Skeletal muscle tissue (tissue), 4 donors: Measurements from ENCODE around the gene PDE4D. TPM values are rescaled to one million over a fixed set of nuclear protein-coding genes. Genes with fewer than 3 reads are reported as not detected.

ENCODE experiments used
- H3K27ac ChIP-seq: one replicate; pipeline ENCODE4 v1.7.0; 2013; ENCODE audit warnings: mild to moderate bottlenecking, low read depth, low read length, inconsistent platforms
- H3K27me3 ChIP-seq, 3 donors: one replicate each; pipeline ENCODE4 v1.7.0; 2013; ENCODE audit warnings: low read length in 3 of 3; ENCODE audit not compliant: control insufficient read depth in 3 of 3, insufficient read depth in 3 of 3
- H3K36me3 ChIP-seq, 3 donors: one replicate each; pipeline ENCODE4 v1.7.0; 2013; ENCODE audit warnings: low read length in 3 of 3; ENCODE audit not compliant: control insufficient read depth in 3 of 3, insufficient read depth in 3 of 3
- H3K4me1 ChIP-seq, 3 donors: one replicate each; pipeline ENCODE4 v1.7.0; 2013; ENCODE audit warnings: low read length in 3 of 3, mild to moderate bottlenecking in 3 of 3; ENCODE audit not compliant: control insufficient read depth in 3 of 3, insufficient read depth in 3 of 3
- H3K4me3 ChIP-seq, 3 donors: one replicate each; pipeline ENCODE4 v1.7.0; 2013; ENCODE audit warnings: low read length in 3 of 3
- H3K9ac ChIP-seq, 3 donors: one replicate each; pipeline ENCODE4 v1.7.0; 2013; ENCODE audit warnings: low read length in 3 of 3, mild to moderate bottlenecking in 3 of 3, moderate library complexity in 2 of 3, low read depth in 1 of 3
- H3K9me3 ChIP-seq, 3 donors: one replicate each; pipeline ENCODE4 v1.7.0; 2013; ENCODE audit warnings: low read length in 3 of 3; ENCODE audit not compliant: control insufficient read depth in 3 of 3
- total RNA-seq: library from RNA; depleted of rRNA; stranded (reverse); fragments of >200 nt; gene quantifications from one replicate; pipeline ENCODE4 v1.2.3, GENCODE V29; 2014
- donor health status: Osteomylitis.

PDE4D gene
- total RNA-seq, 1 donor from 2014 or later: 59.0 TPM

GRCh38 chr5:59027145-59027907, 866.2 kb downstream of the PDE4D start:
- Histone ChIP-seq H3K36me3 (peaks cover 0 to 5% (median 4%) of the 10 kb centered on the region in 3 donors), H3K27ac (no peak overlapping the region)

GRCh38 chr5:59025734-59026133, 867.8 kb downstream of the PDE4D start:
- Histone ChIP-seq H3K36me3 (peaks cover 0 to 2% (median under 1%) of the 10 kb centered on the region in 3 donors), H3K4me3 (no peak overlapping the region), H3K9me3 (no peaks in the 10 kb centered on the region), H3K27me3 (no peaks in the 10 kb centered on the region), H3K9ac (no peak overlapping the region), H3K27ac (no peak overlapping the region), H3K4me1 (peaks cover 6 to 19% (median 14%) of the 10 kb centered on the region in 3 donors)

More at GRCh38 chr5:59027145-59027907, 866.2 kb downstream of the PDE4D start:
- H3K27me3 ChIP-seq: no peaks in the 10 kb centered on the region
- no peak overlapping the region for H3K9ac ChIP-seq
- H3K9me3 ChIP-seq: no peaks in the 10 kb centered on the region
- H3K4me3 ChIP-seq: no peak overlapping the region
- peaks cover 0 to 5% (median 3%) of the 10 kb centered on the region in 3 donors for H3K4me1 ChIP-seq

- Histone ChIP-seq H3K9me3 (no peaks in the 10 kb centered on the region), H3K27ac (peak overlapping the region; percentile 66), H3K9ac (no peak overlapping the region), H3K4me1 (peaks cover 20 to 34% (median 23%) of the 10 kb centered on the region in 3 donors), H3K36me3 (peaks cover 0 to 5% (median 0%) of the 10 kb centered on the region in 3 donors), H3K27me3 (no peaks in the 10 kb centered on the region), H3K4me3 (no peak overlapping the region)
Measured at GRCh38 chr5:59021837-59022514, 871.5 kb downstream of the PDE4D start.

- H3K36me3 ChIP-seq: peaks cover 0 to 6% (median 0%) of the 10 kb centered on the region in 3 donors
- H3K27ac ChIP-seq: peak overlapping the region; percentile 66
- no peaks in the 10 kb centered on the region for H3K27me3 ChIP-seq
- no peaks in the 10 kb centered on the region for H3K9me3 ChIP-seq
- H3K9ac ChIP-seq: no peak overlapping the region
- H3K4me3 ChIP-seq: no peak overlapping the region
- peaks cover 20 to 34% (median 23%) of the 10 kb centered on the region in 3 donors for H3K4me1 ChIP-seq
Measured at GRCh38 chr5:59021286-59021673, 872.2 kb downstream of the PDE4D start.

- Histone ChIP-seq H3K27me3 (no peaks in the 10 kb centered on the region), H3K9me3 (no peaks in the 10 kb centered on the region), H3K4me3 (no peak overlapping the region), H3K27ac (peak overlapping the region; percentile 66), H3K36me3 (peaks cover 0 to 6% (median 0%) of the 10 kb centered on the region in 3 donors), H3K9ac (no peak overlapping the region), H3K4me1 (peaks cover 20 to 32% (median 23%) of the 10 kb centered on the region in 3 donors)
Measured at GRCh38 chr5:59020611-59021285, 872.8 kb downstream of the PDE4D start.

GRCh38 chr5:59019078-59019477, 874.4 kb downstream of the PDE4D start:
- peaks cover 0 to 6% (median 0%) of the 10 kb centered on the region in 3 donors for H3K36me3 ChIP-seq
- no peaks in the 10 kb centered on the region for H3K27me3 ChIP-seq
- no peak overlapping the region for H3K9ac ChIP-seq
- H3K27ac ChIP-seq: no peak overlapping the region
- H3K9me3 ChIP-seq: no peaks in the 10 kb centered on the region
- peaks cover 20 to 32% (median 23%) of the 10 kb centered on the region in 3 donors for H3K4me1 ChIP-seq
- H3K4me3 ChIP-seq: no peak overlapping the region

- H3K9me3 ChIP-seq: no peaks in the 10 kb centered on the region
- H3K9ac ChIP-seq: no peak overlapping the region
- peaks cover 0 to 6% (median 0%) of the 10 kb centered on the region in 3 donors for H3K36me3 ChIP-seq
- H3K4me3 ChIP-seq: no peak overlapping the region
- no peaks in the 10 kb centered on the region for H3K27me3 ChIP-seq
- peaks cover 16 to 25% (median 20%) of the 10 kb centered on the region in 3 donors for H3K4me1 ChIP-seq
- no peak overlapping the region for H3K27ac ChIP-seq
Measured at GRCh38 chr5:59016925-59017324, 876.6 kb downstream of the PDE4D start.

GRCh38 chr5:59008816-59009473, 884.6 kb downstream of the PDE4D start:
- H3K4me3 ChIP-seq: no peak overlapping the region
- no peak overlapping the region for H3K27ac ChIP-seq
- H3K9me3 ChIP-seq: no peaks in the 10 kb centered on the region
- no peak overlapping the region for H3K9ac ChIP-seq
- no peaks in the 10 kb centered on the region for H3K27me3 ChIP-seq
- no peaks in the 10 kb centered on the region for H3K36me3 ChIP-seq
- peaks cover 8 to 15% (median 9%) of the 10 kb centered on the region in 3 donors for H3K4me1 ChIP-seq

GRCh38 chr5:59007460-59008063, 886.0 kb downstream of the PDE4D start:
- H3K4me1 ChIP-seq: peaks cover 15 to 24% (median 18%) of the 10 kb centered on the region in 3 donors

More at GRCh38 chr5:59007460-59008063, 886.0 kb downstream of the PDE4D start:
- Histone ChIP-seq H3K36me3 (no peaks in the 10 kb centered on the region), H3K27ac (no peak overlapping the region), H3K4me3 (no peak overlapping the region), H3K27me3 (no peaks in the 10 kb centered on the region), H3K9ac (no peak overlapping the region), H3K9me3 (no peaks in the 10 kb centered on the region)
